VCaP (cell line): ENCODE results near the gene SLC24A3.

Experiments used
- H3K27ac ChIP-seq: fragments of 450-650 bp; 2 replicates; pipeline ENCODE4 v1.5.1; 2017
- CTCF ChIP-seq: fragments of 450-650 bp; conservative IDR thresholded peaks from 2 replicates; pipeline ENCODE4 v1.5.1; 2017; ENCODE audit warnings: mild to moderate bottlenecking, moderate library complexity

SLC24A3 gene

DNA sequence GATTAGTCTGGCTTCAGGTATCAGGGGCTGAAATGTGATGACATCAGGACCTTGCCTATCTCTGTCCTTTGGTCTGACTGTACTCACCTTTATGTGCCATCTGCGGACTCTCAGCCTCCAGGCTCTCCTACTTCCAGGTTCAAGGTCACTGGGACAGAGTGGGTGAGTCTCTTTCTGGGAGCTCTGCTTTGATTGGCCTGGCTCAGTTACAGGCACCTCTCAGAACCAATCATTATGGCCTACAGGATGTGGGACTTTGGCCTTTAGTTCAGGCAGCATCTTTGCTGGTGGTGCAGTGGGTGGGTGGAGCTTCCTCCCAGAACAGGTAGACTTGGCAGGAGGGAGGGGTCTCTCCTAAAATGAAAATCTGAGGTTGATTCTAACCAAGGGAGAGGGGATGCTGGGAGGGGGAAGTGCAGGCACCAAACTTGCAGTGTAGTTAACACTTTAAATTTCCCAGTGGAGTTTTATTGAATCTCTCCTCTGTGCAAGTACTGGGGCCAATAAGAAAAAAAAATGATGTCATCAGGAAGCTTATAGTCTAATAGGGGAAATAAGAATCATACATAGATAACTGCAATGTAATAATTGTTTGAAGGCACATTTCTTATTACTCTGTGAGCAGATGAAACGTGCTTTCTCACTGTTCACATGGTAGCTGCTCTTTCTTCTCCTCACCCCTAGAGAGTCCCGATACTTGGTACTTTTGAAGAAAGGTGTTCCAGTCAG, 53.4 kb downstream of the SLC24A3 start:
- TF ChIP-seq CTCF: no peak
- H3K27ac ChIP-seq: no peak overlapping the region

- no peak overlapping the region for H3K27ac ChIP-seq
- TF ChIP-seq CTCF: no peak
Observed at GRCh38 chr20:19268426-19268825, 56.0 kb downstream of the SLC24A3 start.

GRCh38 chr20:19269737-19270340, 57.4 kb downstream of the SLC24A3 start:
- no peak overlapping the region for H3K27ac ChIP-seq
- no peak for TF ChIP-seq CTCF

DNA sequence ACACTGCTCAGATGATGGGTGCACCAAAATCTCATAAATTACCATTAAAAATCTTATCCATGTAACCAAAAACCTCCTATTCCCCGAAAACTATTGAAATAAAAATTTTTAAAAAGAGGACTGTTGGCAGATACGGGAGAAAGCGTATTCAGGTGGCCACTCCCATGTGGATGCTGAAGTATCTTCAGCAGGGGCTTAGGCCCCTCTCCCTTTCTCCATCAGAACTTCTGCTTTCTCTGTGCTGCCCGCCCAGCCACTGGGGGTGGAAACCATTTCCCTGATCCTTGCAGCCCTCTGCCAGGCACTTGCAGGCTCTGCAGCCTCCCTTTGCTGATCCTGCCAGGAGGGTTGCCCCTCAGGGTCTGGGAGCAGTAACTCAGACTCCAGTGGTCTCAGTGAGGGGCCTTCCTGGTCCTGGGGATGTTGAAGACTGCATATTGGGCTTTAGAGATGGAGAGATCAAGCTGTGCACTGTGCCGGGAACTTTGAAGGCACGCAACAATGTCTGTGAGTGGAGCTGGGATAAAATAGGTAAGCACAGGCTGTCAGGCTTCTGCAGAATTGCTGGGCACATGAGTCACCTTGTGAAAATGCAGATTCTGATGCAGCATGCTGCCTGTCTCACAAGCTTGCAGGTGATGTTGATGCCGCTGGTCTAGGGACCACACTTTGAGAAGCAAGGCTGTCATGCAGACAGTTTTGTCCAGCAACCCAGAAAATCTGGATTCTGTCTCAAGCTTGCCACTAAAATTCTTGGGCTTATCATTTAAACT, 59.6 kb downstream of the SLC24A3 start:
- no peak for TF ChIP-seq CTCF

GRCh38 chr20:19272976-19273654, 60.7 kb downstream of the SLC24A3 start:
- no peak overlapping the region for H3K27ac ChIP-seq
- no peak for TF ChIP-seq CTCF

More for the DNA sequence above, 59.6 kb downstream of the SLC24A3 start:
- no peak overlapping the region for H3K27ac ChIP-seq

GRCh38 chr20:19274001-19274400, 61.6 kb downstream of the SLC24A3 start:
- TF ChIP-seq CTCF: no peak
- H3K27ac ChIP-seq: no peak overlapping the region; the same call in 1 of the 2 replicates
